Activated T-cell treated with anti-CD3 and anti-CD28 coated beads for 4 hours (primary cell): Measurements from ENCODE around the gene GRSF1.
A peak's percentile ranks its signal among the peaks of the same experiment; 100 is the strongest.
"Not testable (repeated sequence)": the region's sequence is repeated elsewhere in the genome, so short reads cannot be mapped to it uniquely, and the experiment has no call there.

Source experiments
- DNase-seq: peaks from one replicate; pipeline ENCODE4 v3.0.0-alpha.2; 2020

Gene GRSF1, protein sequence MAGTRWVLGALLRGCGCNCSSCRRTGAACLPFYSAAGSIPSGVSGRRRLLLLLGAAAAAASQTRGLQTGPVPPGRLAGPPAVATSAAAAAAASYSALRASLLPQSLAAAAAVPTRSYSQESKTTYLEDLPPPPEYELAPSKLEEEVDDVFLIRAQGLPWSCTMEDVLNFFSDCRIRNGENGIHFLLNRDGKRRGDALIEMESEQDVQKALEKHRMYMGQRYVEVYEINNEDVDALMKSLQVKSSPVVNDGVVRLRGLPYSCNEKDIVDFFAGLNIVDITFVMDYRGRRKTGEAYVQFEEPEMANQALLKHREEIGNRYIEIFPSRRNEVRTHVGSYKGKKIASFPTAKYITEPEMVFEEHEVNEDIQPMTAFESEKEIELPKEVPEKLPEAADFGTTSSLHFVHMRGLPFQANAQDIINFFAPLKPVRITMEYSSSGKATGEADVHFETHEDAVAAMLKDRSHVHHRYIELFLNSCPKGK

DNA sequence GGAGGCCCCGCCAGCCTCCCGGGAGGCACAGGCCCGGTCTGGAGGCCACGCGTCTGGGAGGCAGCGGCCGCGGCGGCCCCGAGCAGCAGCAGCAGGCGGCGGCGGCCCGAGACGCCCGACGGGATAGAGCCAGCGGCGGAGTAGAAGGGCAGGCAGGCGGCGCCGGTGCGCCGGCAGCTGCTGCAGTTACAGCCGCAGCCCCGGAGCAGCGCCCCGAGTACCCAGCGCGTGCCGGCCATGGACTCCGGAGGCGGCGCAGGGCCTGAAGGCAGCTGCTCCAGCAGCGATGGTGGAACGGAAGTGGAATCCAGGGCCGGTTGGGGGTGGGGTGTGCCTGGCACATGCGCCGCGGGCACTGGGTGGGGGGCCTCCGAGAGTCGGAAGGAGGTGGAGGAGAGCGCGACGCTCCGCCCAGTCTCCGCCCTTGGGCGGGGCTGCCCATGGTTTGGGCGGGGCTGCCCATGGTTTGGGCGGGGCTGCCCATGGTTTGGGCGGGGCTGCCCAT is at the start of gene GRSF1:
Gene GRSF1, minus strand, starts transcription at position 302 of the 505 bp plus-strand sequence. Its CDS starts 63 bp downstream, at position 239.
- peak; percentile 91 for DNase-seq

DNA sequence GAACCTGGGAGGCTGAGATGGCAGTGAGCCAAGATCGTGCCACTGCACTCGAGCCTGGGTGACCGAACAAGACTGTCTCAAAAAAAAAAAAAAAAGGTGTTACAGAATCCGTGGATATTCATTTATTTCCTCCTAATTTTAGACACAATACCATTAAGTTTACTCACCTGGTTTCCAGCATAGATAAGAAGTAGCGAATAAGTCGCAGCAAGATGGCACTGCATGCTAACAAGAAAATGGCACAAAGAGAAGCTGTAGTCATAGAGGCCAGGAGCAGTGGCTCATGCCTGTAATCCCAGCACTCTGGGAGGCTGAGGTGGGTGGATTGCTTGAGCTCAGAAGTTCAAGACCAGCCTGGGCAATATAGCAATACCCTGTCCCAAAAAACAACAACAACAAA is 45.5 kb upstream of the GRSF1 start:
- no peak for DNase-seq

GRCh38 chr4:70880739-70881138 is 41.0 kb upstream of the GRSF1 start:
- DNase-seq = no peak

- DNase-seq = no peak
These were observed 37.9 kb upstream of the GRSF1 start for GRCh38 chr4:70877556-70877955.

GRCh38 chr4:70874268-70875156 is 34.8 kb upstream of the GRSF1 start:
- no peak for DNase-seq

GRCh38 chr4:70873216-70873615 is 33.5 kb upstream of the GRSF1 start:
- no peak for DNase-seq

- no peak for DNase-seq
These were observed 29.1 kb upstream of the GRSF1 start for GRCh38 chr4:70868778-70869177.

GRCh38 chr4:70863099-70863790 is 23.6 kb upstream of the GRSF1 start:
- DNase-seq = no peak

DNA sequence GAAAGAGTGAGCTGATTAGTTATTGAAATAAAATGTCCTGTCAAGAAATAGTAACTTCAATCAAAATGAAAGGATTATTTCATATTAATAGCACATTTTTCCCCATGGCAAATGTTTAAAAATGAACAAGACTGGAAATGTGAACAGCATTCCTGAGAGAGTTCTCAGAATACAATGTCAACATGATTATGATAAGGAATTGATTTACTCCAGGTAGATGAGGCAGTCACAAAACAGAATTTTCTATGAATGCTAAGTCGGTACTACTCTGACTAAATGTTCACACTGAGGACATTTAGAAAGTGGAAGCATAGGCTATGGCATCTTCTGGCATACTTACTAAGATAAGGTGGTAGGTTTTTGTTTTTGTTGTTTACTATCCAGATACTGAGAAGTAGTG is 19.4 kb upstream of the GRSF1 start:
- no peak for DNase-seq

DNA sequence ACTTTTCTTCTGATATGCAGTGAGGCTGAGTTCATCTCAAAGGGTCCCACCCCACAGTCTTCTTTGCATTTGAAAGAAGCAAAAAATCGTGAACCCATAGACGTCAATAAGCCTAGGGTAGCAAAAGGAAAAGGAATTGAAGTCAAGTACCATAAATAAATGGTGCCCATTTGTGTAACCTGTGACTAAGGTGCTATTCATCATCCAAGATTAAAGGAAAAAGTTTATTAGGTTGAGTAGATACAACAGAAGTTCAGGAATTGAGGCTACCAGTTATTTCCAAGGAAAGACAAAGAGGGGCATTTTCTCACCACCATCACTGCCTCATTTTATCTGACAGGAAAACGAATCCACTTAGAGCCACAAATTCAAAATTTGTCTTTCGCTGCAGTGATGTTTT is 18.8 kb upstream of the GRSF1 start:
- no peak for DNase-seq

- no peak for DNase-seq
These were observed 15.8 kb upstream of the GRSF1 start for GRCh38 chr4:70855464-70855863.

DNA sequence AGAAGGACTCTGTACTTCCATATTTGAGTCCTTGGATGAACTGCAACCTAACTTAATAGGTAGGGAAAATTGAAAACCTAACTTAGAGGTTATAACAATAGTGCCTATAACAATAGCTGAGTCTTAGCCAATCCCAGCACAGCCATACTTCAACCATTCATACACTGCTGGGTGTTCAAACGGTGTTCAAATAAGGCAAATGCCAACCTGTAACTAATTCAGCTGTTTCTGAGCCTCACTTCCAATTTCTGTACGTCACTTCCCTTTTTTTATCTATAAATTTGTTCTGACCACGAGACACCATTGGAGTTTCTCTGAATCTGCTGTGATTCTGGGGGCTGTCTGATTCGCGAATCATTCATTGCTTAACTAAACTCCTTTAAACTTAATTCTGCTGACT is 9.6 kb upstream of the GRSF1 start:
- DNase-seq = no peak

DNA sequence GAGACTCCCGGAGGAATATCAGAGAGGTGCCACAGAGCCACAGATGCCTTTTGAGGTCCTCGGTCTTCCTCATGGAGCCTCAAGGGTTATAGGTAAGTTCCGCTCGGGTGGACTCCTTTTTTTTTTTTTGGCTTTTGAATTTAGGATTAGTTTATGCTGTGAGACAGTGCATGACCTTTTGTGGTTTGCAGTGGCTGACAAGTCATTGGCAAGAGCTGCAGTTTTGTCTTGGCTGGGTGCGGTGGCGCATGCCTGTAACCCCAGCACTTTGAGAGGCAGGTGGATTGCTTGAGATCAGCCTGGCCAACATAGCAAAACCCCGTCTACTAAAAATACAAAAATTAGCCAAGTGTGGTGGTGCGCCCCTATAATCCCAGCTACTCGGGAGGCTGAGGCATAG is 4.5 kb upstream of the GRSF1 start:
- DNase-seq = no peak

GRCh38 chr4:70842761-70843435 is 3.2 kb upstream of the GRSF1 start:
- DNase-seq = no peak

DNA sequence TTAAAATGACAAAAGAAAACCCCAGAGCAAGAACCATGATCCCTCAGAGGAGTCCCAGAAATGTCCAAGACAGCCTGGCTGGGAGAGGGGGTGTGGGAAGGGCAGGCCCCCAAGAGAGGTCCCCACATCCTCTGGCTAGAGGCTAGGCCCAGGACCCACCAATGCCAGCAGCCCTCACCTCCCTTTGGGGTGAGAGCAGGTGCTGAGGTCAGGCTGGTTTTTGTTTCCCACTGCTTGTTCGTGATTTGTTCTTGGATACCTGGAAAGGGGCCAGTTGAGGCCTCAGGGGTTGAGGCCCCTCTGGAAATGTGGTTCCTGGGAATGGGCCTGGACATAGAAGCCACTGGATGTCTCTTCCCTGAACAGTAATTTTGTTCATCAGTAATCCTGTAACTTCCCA is 2.3 kb upstream of the GRSF1 start:
- DNase-seq = no peak

DNA sequence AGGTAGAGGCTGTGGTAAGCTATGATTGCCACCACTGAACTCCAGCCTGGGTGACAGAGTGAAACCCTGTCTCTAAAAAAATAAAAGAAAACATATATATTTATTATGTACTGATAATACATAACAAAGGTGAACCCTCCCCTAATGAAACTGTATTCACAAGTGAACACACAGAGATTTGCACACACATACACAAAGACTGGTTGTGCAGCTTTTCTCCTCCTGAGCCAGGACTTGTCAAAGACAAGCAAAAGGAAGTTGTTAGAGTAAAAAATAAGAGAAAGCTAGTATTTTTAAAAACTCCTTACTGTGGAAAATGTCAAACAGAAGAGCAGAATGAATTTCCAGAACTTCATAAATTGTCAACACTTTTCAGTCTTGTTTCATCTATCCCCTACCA is 1.5 kb upstream of the GRSF1 start:
- DNase-seq = no peak

GRCh38 chr4:70840631-70841030 is 941 bp upstream of the GRSF1 start:
- not testable (repeated sequence) for DNase-seq

DNA sequence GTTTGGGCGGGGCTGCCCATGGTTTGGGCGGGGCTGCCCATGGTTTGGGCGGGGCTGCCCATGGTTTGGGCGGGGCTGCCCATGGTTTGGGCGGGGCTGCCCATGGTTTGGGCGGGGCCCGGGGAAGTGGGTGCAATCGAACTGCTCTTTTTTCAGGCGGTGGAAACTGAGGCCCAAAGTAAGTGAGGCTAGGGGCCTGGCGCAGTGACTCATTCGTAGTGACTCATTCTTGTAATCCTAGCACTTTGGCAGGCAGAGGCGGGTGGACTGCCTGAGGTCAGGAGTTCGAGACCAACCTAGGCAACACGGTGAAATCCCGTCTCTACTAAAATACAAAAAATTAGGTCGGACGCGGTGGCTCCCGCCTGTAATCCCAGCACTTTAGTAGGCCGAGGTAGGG is 447 bp upstream of the GRSF1 start:
- DNase-seq = peak; percentile 54

DNA sequence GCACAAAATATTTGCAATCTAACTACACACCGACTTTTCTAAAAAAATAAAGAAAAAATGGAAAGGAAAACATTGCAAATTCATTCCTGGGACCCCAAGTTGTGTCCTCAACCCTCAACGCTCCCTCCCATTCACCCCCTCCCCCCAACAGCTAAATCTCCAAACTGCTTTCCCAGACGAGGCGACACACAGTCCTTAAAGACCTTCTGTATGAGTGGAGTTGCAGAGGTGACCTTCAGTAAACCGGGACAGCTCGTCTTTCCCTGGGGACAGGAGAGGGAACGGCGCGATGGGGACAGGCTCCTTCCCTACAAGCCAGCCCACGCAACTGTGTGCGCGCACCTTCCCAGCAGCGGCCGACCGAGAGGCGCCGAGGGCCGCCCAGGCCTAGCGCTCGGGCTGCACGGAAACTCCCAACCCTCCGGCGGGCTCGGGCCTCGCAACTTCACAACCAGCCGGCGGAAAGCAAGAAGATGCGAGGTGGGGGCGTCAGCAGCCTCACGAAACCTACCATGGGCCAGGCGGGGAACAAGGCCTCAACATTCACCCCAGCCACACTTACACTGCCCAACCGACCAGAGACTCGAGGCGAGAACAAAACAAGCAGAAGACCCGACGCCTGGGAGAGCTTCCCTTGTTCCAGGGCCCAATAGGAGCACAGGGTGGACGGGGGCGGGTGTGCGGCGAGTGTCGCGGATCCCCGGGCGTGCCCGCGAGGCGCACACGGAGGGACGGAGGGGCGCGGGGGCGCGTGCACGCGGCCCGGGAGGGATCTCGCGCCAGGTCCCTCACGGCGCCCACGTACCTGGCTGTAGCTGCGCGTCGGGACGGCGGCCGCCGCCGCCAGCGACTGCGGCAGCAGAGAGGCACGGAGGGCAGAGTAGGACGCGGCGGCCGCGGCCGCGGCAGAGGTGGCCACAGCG is 763 bp downstream of the GRSF1 start:
- DNase-seq = peak; percentile 54

GRCh38 chr4:70838204-70838603 is 1.5 kb downstream of the GRSF1 start:
- no peak for DNase-seq

GRCh38 chr4:70836081-70836480 is 3.6 kb downstream of the GRSF1 start:
- DNase-seq = no peak
